K562 (cell line): ENCODE data around the gene CALM1.

Source experiments
- CHD2 ChIP-seq: IDR thresholded peaks from 2 replicates; pipeline ENCODE4 v1.6.1; 2011; ENCODE audit warnings: low read depth, low read length
- EP300 ChIP-seq: IDR thresholded peaks from 2 replicates; pipeline ENCODE4 v1.6.1; 2012; ENCODE audit warnings: low read length, improper control_type of control experiment
- FOXO4 ChIP-seq: fragments of 450-650 bp; formaldehyde crosslinking; IDR thresholded peaks from 2 replicates; pipeline ENCODE4 v1.4.0; 2020; ENCODE audit warnings: mild to moderate bottlenecking, moderate library complexity
- JUND ChIP-seq, 2 experiments: IDR thresholded peaks; 2 replicates in 1 of 2; 3 replicates in 1 of 2; pipeline ENCODE4 v1.6.1; 2011; ENCODE audit warnings: borderline replicate concordance in 2 of 2, low read depth in 2 of 2, low read length in 2 of 2, improper control_type of control experiment in 1 of 2, missing biosample characterization in 1 of 2, missing genetic modification characterization in 1 of 2, missing genetic modification reagents in 1 of 2
- MAZ ChIP-seq, 2 experiments: fragments of 450-650 bp in 1 of 2; sonication (generic) in 1 of 2; formaldehyde crosslinking; IDR thresholded peaks in 1 of 2; conservative IDR thresholded peaks in 1 of 2; 2 replicates each; pipeline versions ENCODE4 v1.4.0 to v1.5.0; 2020; ENCODE audit warnings: mild to moderate bottlenecking in 1 of 2, missing genetic modification reagents in 1 of 2
- POLR2AphosphoS5 ChIP-seq: IDR thresholded peaks from 2 replicates; pipeline ENCODE4 v1.6.1; 2011; ENCODE audit warnings: mild to moderate bottlenecking, low read depth, low read length, moderate library complexity; ENCODE audit not compliant: control insufficient read depth, insufficient read depth
- ZBTB40 ChIP-seq, 2 experiments: fragments of 450-650 bp in 1 of 2; sonication (generic) in 1 of 2; formaldehyde crosslinking in 1 of 2; IDR thresholded peaks; 2 replicates each; pipeline versions ENCODE4 v1.7.1 to v1.9.0; 2016 to 2022; ENCODE audit warnings: inconsistent platforms in 1 of 2, mild to moderate bottlenecking in 1 of 2, missing genetic modification reagents in 1 of 2
- ZHX1 ChIP-seq: fragments of 150-350 bp; conservative IDR thresholded peaks from 2 replicates; pipeline ENCODE4 v1.6.1; 2014; ENCODE audit warnings: low read length

GRCh38 chr14:90409209-90409730 lies 12.4 kb downstream of the CALM1 start:
- no peak for TF ChIP-seq ZBTB40 (IDR thresholded peaks at IDR 0.05)
- no peak for TF ChIP-seq ZBTB40 (CRISPR knock-in tag; IDR thresholded peaks at IDR 0.05)
- no peak for TF ChIP-seq ZHX1
- no peak for TF ChIP-seq CHD2
- no peak for TF ChIP-seq EP300
- no peak for TF ChIP-seq JUND (IDR thresholded peaks at IDR 0.05; ENCODE audit: borderline replicate concordance, low read depth, low read length)
- TF ChIP-seq JUND (tag; IDR thresholded peaks at IDR 0.05; ENCODE audit: borderline replicate concordance, low read depth, low read length), result no peak
- no peak for TF ChIP-seq FOXO4 (CRISPR knock-in tag)
- TF ChIP-seq POLR2AphosphoS5, result no peak
- TF ChIP-seq MAZ (CRISPR knock-in tag; conservative IDR thresholded peaks at IDR 0.05 in 1 of 2, IDR thresholded peaks at IDR 0.05 in 1 of 2), result no peak
